DMS53 (cell line): Measurements from ENCODE around the gene POLD2.

ENCODE experiments used
- DNase-seq: peaks from one replicate; lab custom pipeline; 2025; lab: John Stamatoyannopoulos, UW

The POLD2 gene

DNA sequence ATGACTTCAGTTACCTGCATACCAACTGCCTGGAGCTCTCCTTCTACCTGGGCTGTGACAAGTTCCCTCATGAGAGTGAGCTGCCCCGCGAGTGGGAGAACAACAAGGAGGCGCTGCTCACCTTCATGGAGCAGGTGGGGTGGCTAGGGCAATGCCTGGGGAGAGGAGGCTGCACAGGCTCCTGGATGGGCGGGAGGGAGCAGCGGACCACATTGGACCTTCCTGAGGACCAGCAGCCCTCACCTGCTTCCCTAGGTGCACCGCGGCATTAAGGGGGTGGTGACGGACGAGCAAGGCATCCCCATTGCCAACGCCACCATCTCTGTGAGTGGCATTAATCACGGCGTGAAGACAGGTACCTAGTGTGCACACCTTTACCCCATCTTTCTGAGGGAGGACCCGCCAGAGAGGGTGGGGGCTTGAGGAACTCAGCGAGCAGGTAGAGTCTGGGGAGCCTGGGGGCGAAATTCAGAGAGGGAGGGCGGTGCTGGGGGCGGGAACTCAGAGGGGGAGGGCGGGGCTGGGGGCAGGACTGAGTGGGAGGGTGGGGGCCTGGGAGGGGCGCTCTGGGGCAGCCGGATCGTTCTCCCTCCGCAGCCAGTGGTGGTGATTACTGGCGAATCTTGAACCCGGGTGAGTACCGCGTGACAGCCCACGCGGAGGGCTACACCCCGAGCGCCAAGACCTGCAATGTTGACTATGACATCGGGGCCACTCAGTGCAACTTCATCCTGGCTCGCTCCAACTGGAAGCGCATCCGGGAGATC is 10.2 kb downstream of the POLD2 start:
- peak; percentile 92 for DNase-seq

DNA sequence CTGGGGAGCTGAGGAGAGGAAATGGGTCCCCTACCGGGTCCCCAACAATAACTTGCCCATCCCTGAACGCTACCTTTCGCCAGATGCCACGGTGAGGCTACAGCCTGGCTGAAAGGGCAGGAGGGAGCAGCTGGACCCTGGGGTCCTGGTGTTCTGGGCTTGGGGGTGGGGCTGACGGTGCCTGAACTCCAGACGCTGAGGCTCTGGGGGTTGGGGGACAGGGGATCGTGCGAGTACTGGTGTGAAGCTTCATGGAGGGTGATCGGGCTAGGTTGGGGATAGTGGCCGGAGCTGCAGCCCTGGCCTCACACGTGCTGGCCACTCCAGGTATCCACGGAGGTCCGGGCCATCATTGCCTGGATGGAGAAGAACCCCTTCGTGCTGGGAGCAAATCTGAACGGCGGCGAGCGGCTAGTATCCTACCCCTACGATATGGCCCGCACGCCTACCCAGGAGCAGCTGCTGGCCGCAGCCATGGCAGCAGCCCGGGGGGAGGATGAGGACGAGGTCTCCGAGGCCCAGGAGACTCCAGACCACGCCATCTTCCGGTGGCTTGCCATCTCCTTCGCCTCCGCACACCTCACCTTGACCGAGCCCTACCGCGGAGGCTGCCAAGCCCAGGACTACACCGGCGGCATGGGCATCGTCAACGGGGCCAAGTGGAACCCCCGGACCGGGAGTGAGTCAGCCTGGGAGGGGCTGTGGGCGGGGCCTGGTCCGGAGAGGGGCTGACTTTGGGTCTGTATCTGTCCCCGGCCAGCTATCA is 10.9 kb downstream of the POLD2 start:
- peak; percentile 92 for DNase-seq

- DNase-seq: peak; percentile 87
Measured at GRCh38 chr7:44111761-44112160, 11.6 kb downstream of the POLD2 start.

GRCh38 chr7:44110719-44111635 is 12.4 kb downstream of the POLD2 start:
- no peak for DNase-seq

GRCh38 chr7:44109991-44110390 is 13.4 kb downstream of the POLD2 start:
- DNase-seq: no peak

- DNase-seq: peak; percentile 27
Measured at GRCh38 chr7:44108768-44109750, 14.3 kb downstream of the POLD2 start.

DNA sequence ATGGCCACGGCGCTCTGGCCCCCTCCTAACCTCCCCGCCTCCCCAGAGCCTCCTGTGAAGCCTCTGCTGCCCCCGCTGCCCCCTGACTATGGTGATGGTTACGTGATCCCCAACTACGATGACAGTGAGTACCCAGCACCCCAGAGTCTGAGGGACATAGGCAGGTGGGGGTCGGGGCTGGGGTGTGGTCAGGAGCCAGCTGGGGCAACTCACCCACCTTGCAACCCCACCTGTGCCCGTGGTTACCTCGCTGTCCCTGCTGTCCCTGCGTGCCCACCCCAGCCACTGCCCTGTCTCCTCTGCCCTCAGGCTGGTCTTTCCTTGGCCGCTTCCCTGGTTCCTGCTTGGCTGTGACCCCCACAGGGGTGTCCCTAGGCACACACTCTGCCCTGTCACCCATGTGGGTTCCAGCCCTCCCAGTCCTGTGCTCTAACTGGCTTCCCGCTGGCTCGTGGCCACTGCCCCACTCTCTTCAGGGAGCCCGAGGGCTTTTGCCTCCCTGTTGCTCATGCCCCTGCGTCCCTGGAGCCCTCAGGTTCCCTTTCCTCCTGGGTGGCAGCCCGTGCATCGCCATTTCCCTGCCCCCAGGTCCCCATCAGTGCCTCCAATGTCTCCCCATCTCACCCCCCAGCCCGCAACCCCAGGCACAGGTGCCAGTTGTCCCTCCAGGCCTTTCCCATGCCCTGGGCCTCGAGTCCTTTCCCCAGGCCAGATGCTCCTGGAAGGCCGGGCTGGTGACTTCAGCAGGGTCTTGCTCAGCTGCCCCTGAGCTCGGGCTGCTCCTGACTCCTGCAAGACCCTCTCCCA is 15.2 kb downstream of the POLD2 start:
- DNase-seq: no peak

DNA sequence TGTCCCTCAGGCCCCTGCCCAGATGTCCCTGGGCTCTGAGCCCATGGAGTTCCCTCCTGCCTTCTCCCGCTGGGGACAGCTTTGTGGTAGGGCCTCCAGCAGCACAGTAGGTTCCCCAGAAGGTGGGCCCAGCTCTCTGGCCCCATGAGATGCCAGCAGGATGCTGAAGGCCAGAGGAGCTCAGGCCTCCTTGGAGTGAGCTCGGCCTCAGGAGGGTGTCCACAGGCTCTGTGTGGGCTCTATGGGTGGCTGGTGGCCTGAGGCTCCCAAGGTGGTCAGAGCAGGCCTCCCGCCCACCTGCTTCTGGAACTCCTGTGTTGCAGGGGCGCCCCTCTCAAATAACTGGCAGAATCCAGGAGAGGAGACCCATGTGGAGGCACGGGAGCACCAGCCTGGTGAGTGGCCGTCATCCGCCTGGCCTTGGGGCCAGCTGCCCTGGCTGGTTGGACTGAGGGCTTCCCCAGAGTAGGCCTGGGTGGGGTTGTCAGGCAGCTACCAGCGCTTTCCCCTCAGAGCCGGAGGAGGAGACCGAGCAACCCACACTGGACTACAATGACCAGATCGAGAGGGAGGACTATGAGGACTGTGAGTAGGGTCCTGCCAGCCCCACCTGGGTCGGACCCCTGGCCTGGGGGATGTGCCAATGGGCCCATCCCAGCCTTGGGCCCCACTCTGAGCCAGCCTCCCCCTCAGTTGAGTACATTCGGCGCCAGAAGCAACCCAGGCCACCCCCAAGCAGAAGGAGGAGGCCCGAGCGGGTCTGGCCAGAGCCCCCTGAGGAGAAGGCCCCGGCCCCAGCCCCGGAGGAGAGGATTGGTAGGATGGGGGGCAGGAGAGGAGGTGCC is 16.0 kb downstream of the POLD2 start:
- no peak for DNase-seq

DNA sequence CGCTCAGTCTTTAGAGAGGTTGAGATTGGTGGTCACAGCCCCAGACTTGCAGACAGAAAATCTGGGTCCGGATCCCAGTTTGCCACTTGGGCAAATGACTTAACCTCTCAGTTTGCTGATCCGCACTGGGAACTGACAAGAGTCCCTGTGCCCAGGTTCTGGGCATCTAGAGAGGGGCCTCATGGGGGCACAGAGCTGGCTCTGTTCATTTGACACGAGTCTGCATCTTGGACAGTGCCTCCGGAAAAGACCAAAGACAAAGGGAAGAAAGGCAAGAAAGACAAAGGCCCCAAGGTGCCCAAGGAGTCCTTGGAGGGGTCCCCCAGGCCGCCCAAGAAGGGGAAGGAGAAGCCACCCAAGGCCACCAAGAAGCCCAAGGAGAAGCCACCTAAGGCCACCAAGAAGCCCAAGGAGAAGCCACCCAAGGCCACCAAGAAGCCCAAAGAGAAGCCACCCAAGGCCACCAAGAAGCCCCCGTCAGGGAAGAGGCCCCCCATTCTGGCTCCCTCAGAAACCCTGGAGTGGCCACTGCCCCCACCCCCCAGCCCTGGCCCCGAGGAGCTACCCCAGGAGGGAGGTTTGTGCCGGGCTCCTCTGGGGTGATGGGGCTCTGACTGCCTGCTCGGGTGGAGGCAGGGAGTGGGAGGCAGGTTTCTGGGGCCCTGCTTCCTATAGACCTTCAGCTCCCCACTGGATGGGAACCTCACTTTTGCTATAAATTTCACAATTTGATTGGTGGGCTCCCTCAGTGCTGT is 16.9 kb downstream of the POLD2 start:
- DNase-seq: no peak

DNA sequence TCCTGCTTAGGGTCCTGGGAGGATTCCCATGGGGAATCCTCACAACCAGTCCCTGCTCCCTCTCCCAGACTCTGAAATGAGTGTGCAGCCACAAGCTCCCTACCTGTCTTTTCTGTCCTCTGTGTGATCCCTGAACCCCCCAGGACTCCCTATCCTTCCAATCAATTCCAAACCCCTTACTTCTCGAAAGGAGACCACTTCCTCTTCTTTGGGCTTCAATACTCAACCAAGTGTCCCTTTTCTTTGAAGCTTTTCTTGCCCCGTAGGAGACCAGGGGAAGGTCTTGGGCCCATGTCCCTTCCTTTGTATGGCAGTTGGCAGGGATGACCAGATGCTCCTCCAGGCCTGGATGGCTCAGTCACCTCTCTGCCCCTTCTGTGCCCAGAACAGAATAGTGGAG is 17.5 kb downstream of the POLD2 start:
- no peak for DNase-seq

DNA sequence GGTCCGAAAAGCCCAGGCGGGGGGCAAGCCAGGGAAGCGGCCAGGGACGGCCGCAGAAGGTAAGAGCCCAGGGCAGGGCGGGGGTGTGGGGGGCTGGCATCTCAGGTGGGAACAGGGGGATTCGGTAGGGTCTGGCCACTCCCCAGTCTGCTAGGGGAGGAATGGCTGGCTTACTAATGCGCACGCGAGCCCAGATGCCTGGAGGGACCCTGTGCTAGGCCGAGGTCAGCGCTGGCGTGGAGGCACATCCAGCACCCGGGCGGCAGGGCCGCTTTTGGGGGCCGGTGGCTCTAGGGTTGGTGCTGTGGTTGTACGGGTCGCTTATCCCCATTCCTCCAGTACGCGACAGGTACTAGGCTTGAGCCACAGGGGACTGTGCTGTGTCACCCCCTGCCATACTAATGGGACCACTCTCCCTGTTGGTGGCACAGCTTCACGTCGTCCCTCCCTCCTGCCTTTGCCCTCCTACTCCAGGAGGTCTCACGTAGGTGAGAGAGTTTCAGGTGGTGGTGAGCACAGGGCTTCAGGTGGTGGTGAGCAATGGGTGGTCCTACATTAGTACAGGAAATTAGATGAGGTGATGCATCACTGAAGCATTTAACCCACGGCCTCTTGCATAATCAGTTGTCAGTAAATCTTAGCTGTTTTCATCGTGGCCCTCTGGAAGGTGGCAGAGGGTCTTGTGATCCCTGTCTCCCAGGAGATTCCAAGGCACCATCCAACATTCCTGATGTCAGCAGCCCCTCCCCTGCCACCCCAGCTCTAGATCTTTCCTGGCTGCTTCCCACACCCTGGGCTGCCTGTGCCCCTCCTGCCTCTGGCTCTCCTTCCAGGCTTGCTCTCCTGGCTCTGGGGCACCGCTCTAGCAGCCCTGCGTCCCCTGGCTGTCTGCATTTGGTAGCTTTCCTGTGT is 18.2 kb downstream of the POLD2 start:
- no peak for DNase-seq

DNA sequence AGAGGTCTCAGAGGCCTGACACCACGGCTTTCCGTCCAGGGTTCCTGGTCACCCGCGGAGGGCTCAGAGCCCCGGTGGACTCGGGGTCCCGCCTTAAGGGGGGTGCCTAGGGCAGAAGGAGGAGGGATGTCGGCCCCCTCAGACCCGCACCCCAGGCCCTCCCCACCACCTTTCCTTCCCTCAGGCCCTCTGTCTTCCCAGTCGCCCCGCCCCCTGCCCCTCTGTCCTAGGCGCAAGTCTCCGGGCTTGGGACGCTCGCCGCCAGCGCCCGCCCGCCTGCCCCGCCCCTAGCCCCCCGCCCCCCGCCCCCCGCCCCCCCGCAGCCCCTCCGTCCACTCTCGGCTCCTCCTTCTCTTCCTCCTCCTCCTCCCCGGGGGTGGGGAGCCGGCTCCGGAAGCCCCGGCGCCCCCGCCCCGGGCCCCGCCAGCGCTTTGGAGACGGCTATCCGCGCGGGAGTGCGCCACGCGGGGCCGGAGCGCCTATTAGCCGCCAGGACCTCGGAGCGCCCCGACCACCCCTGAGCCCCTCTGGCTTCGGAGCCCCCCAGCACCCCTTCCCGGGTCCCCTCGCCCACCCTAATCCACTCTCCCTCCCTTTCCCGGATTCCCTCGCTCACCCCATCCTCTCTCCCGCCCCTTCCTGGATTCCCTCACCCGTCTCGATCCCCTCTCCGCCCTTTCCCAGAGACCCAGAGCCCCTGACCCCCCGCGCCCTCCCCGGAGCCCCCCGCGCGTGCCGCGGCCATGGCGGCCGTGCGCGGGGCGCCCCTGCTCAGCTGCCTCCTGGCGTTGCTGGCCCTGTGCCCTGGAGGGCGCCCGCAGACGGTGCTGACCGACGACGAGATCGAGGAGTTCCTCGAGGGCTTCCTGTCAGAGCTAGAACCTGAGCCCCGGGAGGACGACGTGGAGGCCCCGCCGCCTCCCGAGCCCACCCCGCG is 19.2 kb downstream of the POLD2 start, which contains the start of gene AEBP1:
AEBP1 (plus strand) TSS at position 423 of the 937 bp plus-strand sequence; CDS start at position 744, 321 bp downstream.
- DNase-seq: peak; percentile 49

DNA sequence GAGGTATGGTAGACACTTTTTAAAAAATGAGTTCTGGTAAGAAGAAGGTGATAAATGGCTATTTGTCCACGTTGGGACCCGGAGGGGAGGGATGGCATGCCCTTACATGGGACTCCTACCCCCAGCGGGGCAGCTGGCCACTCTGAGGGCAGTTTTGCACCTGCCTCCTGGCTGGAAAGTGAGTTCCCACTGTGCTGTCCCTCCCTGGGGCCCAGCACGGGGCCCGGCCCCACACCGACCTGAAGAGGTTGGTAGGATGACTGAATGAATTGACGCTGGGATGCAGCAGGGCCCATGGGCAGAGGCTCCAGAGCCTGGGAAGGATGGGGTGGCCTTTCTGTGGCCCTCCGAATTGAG is 19.8 kb downstream of the POLD2 start:
- DNase-seq: no peak

DNA sequence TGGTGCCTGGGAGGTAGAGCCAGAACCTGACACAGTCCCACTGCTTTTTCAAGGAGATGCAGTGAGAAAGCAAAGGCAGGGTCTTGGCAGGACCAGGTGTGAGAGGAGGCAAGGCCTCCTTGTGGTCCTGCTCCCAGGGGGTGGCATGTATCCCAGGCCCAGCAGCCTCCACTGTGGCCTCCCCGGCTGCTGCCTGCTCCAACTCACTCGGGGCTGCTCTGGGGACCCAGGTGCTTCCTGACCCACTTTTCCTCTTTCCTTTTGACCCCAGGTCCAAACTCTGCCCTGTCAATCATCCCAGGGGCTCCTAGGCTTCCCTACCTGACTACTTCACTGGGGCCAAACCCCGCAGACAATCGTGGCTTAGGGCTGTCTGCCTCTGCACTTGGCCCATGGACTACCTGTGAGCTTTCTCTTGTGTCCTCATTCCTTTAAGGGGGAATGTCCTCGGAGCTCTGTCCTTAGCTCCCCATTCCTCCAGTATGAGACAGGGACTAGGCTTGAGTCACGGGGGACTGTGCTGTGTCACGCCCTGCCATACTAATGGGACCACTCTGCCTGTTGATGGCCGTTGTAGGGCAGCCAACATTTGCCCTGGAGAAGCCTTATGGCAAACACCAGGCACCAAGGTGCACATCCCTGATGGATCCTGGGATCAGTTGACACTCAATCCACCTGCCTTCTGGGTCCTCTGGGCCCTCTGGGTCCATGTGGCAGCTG is 20.3 kb downstream of the POLD2 start:
- no peak for DNase-seq

- no peak for DNase-seq
Measured at GRCh38 chr7:44101966-44102845, 21.1 kb downstream of the POLD2 start.
